Measurements from ENCODE around the gene HMGCR.

The HMGCR gene

GRCh38 chr5:75341934-75342333 is 4.9 kb downstream of the HMGCR start:
- DNase-seq, result no peak

GRCh38 chr5:75342836-75343235 is 5.8 kb downstream of the HMGCR start:
- DNase-seq, result no peak

DNA sequence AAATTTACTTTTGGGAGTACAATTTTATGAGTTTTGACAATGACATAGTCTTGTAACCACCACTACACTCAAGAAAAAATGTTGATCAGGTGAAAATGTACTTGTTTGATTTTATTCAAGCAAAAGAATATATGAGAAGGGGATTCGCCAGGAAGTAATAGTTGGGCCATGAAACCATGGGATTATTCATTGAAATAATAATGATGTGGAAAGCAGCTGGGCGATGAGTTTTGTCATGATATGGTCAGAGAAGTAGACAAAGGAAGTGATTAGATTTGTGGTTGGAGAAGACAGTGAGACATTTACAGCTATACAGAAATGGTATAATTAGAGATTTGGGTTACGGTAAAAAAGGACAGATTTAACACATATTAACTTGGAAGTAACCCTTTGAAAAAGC is 11.2 kb downstream of the HMGCR start:
- no peak for DNase-seq

DNA sequence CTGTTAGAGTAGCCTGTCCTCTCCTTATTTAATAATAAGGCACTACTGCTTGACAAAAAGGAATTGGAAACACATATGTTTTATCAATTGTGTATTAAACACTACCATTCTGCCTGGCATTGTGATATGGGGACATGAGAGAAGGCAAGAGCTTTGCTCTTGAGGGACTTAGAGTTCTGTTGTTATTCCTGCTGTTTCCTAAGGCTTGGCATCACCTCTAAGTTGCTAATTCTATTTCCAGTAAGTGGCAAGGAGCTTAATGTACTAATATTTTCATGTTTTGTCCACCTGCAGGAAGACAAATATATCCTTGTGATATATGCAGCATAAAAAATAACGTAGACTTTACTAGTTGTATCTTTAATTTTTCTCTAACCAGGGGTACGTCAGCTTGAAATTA is 12.6 kb downstream of the HMGCR start:
- no peak for DNase-seq

GRCh38 chr5:75351139-75351926 is 14.3 kb downstream of the HMGCR start:
- no peak for DNase-seq

- no peak for DNase-seq
Measured at GRCh38 chr5:75355236-75355635, 18.2 kb downstream of the HMGCR start.

- DNase-seq, result no peak
Measured at GRCh38 chr5:75356719-75357118, 19.7 kb downstream of the HMGCR start.

DNA sequence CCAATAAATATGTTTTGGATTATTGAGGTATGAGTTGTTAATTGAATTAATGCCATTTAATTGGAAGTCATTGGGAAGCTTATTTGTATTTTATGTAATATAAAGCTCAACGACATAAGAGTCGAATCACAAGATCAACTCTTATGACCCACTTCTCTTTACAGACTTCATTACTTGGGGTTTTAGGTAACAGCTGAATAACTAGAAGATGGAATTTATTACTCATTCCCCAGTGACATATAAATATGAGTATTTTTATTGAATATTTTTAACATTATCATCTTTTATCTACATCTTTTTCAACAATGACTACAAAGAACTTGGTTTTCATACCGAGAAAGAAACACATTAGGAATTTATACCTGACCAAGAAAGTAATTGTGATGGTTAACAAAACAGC is 21.1 kb downstream of the HMGCR start:
- DNase-seq, result no peak

DNA sequence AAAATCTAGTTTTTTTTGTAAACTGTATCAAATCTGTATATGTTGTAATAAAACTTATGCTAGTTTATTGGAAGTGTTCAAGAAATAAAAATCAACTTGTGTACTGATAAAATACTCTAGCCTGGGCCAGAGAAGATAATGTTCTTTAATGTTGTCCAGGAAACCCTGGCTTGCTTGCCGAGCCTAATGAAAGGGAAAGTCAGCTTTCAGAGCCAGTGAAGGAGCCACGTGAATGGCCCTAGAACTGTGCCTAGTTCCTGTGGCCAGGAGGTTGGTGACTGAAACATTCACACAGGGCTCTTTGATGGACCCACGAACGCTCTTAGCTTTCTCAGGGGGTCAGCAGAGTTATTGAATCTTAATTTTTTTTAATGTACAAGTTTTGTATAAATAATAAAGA is 24.3 kb downstream of the HMGCR start:
- no peak for DNase-seq

GRCh38 chr5:75362474-75362975 is 25.5 kb downstream of the HMGCR start:
- no peak for DNase-seq

DNA sequence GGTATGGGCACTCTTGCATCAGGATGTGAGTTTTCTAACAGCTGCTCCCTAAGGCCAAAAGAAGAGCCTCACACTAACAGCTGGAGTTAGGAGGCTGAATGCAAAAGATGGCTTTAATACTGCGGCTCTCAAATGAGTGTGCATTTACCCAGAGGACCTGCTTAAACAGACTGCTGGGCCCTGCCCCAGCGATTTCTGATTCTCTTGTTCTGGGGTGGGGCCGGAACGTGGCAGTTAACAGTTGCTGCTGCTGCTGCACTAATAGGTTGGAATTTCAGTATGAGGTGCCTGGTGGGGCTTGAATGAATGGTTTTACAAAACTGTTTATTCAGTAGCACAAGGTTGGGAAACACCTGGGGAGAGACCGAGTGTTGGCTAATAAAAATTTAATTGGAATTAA is 26.1 kb downstream of the HMGCR start:
- no peak for DNase-seq

DNA sequence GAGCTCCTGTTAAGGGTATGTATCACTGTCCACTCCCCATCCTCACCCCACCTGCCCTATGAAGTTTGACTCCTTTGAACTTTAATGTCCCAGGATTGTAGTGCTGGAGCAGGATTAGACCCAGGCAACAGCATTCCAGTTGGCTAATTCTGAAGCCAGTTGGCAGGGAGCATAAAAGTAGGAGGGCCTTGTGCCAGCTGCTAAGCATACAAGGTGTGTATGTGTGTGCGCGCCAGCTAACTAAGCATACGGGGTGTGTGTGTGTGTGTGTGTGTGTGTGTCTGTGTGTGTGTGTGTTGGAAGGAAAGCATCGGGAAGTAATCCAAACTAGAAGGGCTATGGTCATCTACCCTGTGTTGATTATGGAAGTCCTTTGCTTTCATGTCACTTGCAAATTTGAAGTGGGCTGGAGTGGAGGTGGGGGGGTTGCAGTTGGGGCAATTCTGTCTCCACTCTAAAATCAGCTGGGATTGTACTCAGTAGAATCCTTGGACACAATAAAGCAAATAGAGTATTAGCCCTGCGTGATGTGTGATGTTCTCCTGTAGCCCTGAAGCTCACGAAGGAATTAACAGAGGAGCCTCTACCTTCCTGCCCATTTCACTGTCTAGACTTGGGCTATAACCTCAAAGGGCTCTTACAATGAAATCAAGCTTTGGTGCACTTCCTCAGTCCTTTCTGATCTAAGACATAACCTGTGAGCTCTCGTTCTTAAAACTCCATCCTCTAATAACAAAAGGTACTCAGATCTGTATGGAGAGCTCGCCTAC is 26.9 kb downstream of the HMGCR start:
- DNase-seq, result no peak

DNA sequence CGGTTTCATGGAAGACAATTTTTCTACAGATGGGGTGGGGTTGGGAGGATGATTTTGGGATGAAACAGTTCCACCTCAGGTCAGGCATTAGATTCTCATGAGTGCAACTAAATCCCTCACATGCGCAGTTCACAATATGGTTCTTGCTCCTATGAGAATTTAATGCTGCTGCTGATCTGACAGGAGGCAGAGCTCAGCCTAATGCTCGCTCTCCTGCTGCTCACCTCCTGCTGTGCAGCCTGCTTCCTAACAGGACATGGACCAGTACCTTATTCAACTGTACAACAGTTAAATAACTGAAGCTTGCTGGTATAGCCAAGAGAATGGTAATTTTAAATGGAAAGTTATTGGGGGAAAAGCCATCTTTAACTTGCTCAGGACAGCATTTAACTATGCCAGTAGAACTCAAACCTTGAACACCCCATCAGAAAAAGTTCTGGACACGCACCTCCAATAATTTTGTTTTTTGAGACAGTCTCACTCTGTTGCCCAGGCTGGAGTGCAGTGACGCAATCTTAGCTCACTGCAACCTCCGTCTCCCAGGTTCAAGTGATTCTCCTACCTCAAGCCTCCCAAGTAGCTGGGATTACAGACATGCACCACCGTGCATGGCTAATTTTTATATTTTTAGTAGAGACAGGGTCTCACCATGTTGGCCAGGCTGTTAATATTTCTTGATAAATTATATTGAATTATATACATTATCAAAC is 27.7 kb downstream of the HMGCR start:
- no peak for DNase-seq

DNA sequence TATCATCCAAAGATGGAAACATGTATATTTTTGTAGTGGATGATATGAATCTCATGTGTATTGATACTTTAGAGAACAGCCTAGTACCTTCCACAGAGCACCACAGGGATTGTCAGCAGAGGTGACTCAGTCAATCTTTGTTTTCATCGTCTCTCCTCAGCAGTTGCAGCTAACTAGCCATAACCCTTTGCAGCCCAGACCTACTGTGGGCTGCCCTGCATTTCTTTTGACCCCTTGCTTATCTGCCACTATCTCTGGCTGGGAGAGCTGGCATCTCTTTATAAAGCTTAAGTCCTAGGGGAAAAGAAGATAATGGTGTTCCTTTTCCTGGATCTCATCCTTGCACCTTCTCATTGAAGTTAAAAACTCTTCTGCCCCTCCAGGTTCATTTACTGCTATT is 28.7 kb downstream of the HMGCR start:
- DNase-seq, result no peak

DNA sequence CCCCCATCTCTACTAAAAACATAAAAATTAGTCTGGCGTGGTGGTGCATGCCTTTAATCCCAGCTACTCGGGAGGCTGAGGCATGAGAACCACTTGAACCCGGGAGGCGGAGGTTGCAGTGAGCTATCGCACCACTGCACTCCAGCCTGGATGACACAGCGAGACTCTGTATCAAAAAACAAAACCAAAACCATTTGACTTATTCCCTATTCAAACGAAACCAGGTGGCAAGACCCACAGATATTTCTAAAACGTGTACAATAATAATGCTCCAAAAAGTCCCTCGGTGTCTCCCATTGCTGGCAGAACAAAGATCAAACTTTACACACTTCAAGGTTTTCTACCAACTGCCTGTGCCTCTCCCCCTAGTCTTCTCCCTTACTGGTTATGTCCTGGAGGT is 29.8 kb downstream of the HMGCR start:
- DNase-seq, result no peak

DNA sequence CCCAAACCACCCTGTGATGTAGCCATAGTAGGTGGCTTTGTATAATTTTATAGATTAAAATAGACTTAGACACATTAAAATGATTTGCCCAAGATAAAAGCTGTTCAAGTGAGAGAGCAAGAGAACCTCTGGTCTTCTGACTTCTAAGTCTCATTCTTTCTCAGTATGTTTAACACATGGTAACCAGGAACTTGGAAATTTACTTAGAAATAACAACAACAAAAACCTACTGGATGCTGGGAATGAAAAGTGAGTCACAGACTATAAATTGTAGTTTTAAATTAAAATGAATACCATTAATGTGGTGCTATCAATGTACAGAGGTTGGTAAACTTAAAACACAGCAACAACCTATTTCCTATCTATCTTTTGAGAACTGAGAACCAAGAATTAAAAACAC is 30.4 kb downstream of the HMGCR start:
- DNase-seq, result no peak

DNA sequence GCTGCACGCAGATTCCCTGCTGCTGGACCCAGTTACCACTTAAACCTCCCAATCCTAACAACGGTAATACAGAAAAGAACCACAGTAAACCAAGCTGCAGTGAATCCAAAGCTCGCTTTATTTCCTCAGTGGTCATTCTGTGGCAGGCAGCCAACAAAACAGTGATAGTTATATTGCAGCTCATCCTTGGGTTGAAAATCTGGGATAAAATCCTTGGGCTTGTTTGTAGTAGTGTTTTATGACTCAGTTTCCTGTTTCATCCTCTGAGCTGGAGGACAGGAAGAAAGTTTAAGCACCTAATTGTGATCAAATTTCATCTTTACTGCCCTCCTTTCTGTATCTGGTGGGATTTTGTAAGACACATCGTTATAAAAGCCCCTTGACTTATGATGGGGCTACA is 31.4 kb downstream of the HMGCR start:
- no peak for DNase-seq

DNA sequence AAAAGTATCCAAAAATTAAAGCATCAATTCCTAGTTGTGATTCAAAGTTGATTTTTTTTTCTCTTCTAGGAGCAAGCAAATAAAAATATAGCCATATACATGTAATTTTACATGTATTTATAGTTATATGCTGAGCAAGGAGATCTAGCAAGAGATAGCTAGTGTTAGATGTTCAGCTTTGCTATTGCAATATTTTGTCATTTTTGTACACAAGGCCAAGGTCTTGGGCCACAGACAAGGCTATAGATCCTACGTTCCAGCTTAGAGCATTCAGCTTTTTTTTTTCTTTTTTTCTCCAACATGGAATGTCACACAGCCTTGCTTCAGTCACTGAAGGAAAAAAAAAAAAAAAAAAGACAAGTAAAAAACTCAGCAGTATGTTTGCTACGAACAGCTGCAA is 36.8 kb downstream of the HMGCR start:
- no peak for DNase-seq

DNA sequence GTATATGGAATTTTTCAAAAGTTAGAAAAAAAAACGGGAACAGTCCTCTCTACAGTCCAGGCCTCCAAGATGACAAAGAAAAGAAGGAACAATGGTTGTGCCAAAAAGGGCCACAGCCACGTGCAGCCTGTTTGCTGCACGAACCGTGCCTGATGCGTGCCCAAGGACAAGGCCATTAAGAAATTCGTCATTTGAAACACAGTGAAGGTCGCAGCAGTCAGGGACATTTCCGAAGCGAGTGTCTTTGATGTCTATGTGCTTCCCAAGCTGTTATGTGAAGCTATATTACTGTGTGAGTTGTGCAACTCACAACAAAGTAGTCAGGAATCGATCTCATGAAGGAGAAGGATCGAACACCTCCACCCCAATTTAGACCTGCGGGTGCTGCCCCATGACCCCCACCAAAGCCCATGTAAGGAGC is 37.4 kb downstream of the HMGCR start:
- DNase-seq, result no peak

- DNase-seq, result no peak
Measured at GRCh38 chr5:75375414-75375813, 38.4 kb downstream of the HMGCR start.

- no peak for DNase-seq
Measured at GRCh38 chr5:75380099-75380498, 43.1 kb downstream of the HMGCR start.

- no peak for DNase-seq
Measured at GRCh38 chr5:75381456-75381855, 44.4 kb downstream of the HMGCR start.

DNA sequence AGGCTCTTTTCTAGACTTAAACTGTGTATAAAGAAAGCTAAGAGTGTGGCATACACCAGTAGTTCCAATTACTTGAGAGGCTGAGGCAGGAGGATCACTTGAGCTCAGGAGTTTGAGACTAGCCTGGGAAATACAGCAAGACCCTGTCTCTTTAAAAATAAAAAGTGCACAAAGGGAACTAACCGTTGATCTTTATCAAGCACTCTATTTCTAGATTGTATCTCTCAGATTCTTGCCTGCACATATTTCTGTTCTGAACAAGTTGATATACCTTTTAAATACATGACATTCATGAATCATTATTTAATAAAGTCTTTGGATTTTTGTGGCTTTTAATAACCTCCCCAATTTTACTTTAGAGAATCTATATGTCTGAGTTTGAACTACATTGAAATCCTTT is 47.2 kb downstream of the HMGCR start:
- DNase-seq, result no peak

DNA sequence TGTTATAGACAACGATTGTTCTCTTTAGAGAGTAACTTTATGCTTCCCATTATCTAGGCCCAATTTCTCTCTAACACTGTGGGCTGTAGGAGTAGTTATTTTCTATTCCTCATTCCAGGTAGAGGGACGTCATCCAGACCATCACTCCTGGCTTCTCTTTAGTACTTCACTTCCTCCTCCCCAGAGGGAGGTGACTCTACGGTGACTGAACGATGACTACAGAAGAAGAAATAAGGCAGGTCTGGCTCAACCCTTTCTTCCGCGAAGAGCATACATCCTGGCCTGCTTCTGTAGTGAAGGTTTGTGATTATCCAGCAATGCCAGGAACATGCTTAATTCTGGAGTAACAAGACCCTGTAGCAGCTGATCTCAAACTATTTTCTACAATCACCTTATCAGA is 50.8 kb downstream of the HMGCR start:
- DNase-seq, result no peak
